HG03571 (cell line): ENCODE measurements around the gene IFI27.

Experiments used
- ATAC-seq: cut with Tn5 transposase; IDR thresholded peaks from one replicate; pipeline ENCODE4 v1.9.1; 2021; ENCODE audit not compliant: unreplicated experiment

The IFI27 gene

GRCh38 chr14:94102768-94103482, 7.6 kb upstream of the IFI27 start:
- ATAC-seq = no peak

- ATAC-seq = no peak
Measured at GRCh38 chr14:94103554-94104150, 6.9 kb upstream of the IFI27 start.

GRCh38 chr14:94104731-94105130, 5.8 kb upstream of the IFI27 start:
- no peak for ATAC-seq

GRCh38 chr14:94109915-94110250, 653 bp upstream of the IFI27 start:
- ATAC-seq = no peak

- no peak for ATAC-seq
Measured at GRCh38 chr14:94111276-94112095, 950 bp downstream of the IFI27 start.

DNA sequence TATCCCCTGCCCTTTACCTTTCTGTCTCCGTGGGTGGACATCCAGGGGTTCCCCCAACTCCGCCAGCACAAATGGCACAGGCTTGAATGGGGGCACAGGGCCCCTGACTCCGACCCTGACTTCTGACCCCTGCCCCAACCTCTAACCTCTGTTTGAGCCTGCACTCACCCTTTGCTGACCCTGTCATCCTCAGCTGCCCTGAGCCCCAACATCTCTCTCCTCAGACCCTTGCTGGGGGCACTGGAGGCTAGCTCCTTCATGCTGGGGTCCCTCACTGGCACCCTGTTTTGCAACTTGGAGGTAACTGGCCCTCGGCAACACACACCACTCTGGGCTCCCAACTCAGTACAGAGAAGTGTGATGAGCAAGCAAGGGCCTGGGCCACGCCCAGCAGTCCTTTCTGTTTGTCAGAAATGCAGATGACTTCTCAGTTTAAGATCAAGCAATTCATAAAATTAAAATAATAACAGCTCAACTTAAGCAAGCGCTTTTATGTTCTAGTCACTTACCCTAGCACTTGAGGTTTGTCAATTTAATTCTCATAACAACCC, 2.1 kb downstream of the IFI27 start:
- ATAC-seq = no peak

DNA sequence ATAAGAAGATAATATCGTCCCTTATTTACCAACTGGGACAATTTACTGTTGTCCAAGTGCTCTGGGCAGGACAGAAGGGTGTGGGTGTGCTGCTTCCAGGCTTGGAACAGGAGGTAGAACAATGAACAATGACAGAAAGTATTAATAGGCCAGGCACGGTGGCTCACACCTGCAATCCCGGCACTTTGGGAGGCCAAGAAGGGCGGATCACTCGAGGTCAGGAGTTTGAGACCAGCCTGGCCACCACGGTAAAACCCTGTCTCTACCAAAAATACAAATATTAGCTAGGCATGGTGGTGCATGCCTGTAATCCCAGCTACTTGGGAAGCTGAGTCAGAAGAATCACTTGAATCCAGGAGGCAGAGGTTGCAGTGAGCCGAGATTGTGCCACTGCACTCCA, 2.5 kb downstream of the IFI27 start:
- no peak for ATAC-seq

GRCh38 chr14:94113490-94113889, 3.0 kb downstream of the IFI27 start:
- ATAC-seq = no peak

DNA sequence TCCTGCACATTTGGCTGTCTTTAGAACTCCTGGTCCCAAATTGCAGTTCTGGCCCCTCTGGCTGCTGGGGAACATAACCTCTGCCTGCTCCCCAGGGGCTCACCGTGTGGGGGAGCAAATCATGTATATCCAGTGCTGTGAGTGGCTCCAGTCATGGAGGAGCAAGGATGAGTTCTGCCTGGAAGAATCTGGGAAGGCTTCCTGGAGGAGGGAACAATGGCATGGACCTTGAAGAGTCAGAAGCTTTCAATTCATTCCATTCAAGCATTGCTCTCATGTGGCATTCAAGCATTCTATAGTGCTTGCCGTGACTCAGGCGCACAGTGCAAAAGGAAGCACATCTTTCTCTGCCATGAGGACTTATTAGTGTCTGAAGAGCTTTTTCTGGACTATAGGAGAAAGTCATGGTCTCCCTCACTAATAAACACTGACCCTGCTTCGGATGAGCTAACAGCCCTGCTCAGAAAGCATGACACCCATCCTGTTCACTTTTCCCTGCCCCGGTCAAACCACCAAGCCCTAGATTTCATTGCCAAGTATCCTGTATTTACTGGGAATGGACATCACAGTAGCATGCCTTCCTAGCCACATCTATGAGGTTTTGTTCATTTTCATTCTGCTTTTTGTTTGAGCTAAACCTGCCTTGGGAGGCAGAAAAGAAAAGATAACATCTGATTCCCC, 3.5 kb downstream of the IFI27 start:
- no peak for ATAC-seq

GRCh38 chr14:94114589-94115057, 4.1 kb downstream of the IFI27 start:
- ATAC-seq = no peak

DNA sequence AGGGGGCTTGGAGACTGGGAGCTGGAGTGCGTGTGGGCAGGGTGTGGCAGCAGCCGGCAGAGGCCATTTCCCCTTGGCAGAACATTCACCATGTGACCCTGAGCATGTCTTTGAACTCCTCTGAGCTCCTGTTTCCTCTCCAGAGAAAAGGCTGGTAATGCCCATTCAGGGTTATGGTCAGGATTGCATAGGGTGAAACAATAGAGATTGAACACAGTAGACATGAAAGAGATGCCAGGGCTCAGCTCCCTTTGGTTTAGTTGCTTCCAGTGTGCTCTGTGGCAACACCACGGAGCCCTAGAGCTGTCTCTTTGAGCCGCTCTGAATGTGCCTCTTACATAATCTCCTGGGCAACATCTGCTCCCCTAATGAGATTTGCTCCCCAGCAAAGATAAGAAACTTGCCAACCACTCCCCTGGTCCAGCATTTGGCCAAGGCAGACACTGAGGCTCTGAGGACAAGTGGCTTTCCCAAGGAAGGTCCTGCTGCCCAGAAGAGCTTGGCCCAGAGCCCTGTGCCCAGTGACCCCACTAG, 4.6 kb downstream of the IFI27 start:
- ATAC-seq = no peak

DNA sequence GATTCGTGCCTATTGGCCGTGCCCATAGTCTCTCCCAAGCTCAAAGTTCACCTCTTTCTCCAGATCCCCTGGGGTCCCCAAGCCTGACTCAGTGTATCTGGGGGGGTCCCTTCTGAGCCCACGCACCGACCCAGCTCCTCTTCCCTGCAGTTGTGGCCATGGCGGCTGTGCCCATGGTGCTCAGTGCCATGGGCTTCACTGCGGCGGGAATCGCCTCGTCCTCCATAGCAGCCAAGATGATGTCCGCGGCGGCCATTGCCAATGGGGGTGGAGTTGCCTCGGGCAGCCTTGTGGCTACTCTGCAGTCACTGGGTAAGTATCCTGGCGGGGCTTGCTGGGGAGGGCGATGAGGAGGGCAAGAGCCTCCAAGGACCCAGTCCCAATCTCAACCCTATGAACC, 5.1 kb downstream of the IFI27 start:
- ATAC-seq = no peak

DNA sequence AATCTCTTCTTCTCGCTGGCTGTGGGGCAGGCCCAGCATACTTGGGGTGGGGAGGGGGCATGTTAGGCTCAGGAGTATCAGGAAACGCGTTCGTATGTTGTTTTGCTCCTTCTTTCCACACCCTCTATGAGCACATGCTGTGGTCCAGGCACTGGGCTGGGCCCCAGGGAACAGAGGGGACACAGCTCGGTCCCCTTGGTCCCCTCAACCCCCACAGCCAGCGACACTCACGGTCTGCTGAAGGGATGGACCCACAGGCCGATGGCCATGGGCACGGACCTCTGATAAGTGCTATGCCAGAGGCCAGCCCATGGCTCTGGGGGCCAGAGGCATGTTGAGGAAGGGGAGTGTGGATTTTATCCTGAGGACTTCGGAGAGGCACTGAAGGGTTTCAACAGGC, 6.2 kb downstream of the IFI27 start:
- no peak for ATAC-seq

DNA sequence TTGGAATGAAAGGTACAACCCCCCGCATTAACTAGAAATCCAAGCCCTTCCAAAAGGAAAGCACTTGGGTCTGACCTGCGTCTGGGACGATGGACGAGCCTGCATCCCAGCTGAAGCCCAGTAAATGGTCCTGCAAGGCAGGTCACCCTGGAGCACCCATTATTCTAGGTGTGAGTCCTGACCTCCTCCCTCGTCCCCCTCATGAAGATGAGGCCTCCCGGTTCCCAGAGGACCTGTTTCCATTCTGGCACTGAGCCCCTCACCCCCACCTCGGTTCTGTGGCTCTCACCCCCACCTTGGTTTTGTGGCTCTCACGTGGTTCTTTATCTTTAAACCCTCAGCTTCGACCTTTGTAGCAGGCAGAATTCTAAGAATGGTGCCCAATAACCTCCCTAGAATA, 7.3 kb downstream of the IFI27 start:
- ATAC-seq = no peak

- no peak for ATAC-seq
Measured at GRCh38 chr14:94119071-94119470, 8.5 kb downstream of the IFI27 start.

GRCh38 chr14:94120667-94121340, 10.3 kb downstream of the IFI27 start:
- no peak for ATAC-seq

- no peak for ATAC-seq
Measured at GRCh38 chr14:94121485-94121884, 10.9 kb downstream of the IFI27 start.

GRCh38 chr14:94122438-94122837, 11.9 kb downstream of the IFI27 start:
- no peak for ATAC-seq

GRCh38 chr14:94123296-94123695, 12.8 kb downstream of the IFI27 start:
- ATAC-seq = no peak

- no peak for ATAC-seq
Measured at GRCh38 chr14:94123868-94124267, 13.3 kb downstream of the IFI27 start.
